ENCODE data around the gene PTPN18.
"Not testable (repeated sequence)": the region's sequence is repeated elsewhere in the genome, so short reads cannot be mapped to it uniquely, and the experiment has no call there.

PTPN18 gene

GRCh38 chr2:130381145-130381544 lies 25.3 kb downstream of the PTPN18 start:
- DNase-seq (ENCODE audit: low spot score), result no peak

DNA sequence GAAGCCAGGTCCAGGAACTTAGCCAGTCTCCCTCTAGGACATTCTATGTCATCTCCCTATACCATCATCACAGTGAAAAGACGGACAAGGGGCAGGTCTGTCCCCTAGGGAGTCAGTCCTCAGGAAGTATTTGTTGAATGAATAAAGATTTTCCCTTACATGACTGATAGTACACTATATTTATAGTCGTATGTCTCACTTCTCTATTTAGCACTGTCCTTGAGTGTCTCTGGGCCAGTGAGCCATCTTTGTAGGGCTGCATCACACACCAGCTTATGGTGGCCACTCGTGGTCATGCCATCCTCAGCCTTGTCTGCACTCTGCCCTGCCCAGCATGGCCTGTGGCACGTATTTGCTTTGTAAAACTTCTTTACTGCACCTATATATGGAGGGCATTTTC lies 25.8 kb downstream of the PTPN18 start:
- DNase-seq (ENCODE audit: low spot score), result no peak

- no peak for DNase-seq (ENCODE audit: low spot score)
Measured at GRCh38 chr2:130382313-130382917, 26.6 kb downstream of the PTPN18 start.

DNA sequence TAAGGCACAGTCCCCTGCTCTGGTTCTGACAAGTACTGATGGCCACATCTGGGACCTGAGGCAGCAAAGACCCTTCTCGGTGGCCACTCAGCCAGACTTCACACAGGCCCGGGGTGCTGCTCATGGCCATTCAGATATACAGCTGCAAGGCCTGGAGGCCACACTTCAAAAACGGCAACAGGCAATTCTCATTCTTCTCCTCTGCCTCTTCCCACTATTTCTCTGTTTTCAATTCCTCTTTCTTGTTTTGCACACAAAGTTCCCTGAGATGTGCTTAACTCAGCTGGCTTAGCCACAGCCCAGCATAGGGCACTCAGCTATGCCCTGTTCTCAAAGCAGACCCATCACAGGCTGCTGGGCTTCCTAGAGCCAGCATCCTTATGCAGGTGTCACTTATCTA lies 29.9 kb downstream of the PTPN18 start:
- DNase-seq (ENCODE audit: low spot score), result no peak

DNA sequence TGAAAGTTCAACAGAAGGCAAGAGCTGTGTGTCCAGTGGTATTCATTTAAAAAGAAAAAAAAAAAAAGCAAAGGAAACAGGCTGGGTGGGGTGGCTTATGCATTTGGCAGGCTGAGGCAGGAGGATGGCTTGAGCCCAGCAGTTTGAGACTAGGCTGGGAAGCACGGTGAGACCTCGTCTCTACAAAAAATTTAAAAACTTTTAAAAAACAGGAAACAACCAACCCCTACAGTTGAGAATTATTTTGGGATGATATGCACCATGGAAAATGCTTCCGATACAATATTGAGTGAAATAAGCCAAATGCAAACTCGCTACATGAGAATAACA lies 31.2 kb downstream of the PTPN18 start:
- DNase-seq (ENCODE audit: low spot score), result no peak

- no peak for DNase-seq (ENCODE audit: low spot score)
Measured at GRCh38 chr2:130387804-130388203, 31.9 kb downstream of the PTPN18 start.

GRCh38 chr2:130388221-130388907 lies 32.5 kb downstream of the PTPN18 start:
- DNase-seq (ENCODE audit: low spot score), result no peak

GRCh38 chr2:130389358-130389757 lies 33.5 kb downstream of the PTPN18 start:
- DNase-seq (ENCODE audit: low spot score), result no peak

- no peak for DNase-seq (ENCODE audit: low spot score)
Measured at GRCh38 chr2:130389783-130390182, 33.9 kb downstream of the PTPN18 start.

- no peak for DNase-seq (ENCODE audit: low spot score)
Measured at GRCh38 chr2:130390460-130391057, 34.7 kb downstream of the PTPN18 start.

- DNase-seq (ENCODE audit: low spot score), result peak; percentile 58
Measured at GRCh38 chr2:130391058-130391871, 35.4 kb downstream of the PTPN18 start.

GRCh38 chr2:130391872-130392670 lies 36.2 kb downstream of the PTPN18 start:
- DNase-seq (ENCODE audit: low spot score), result no peak

- no peak for DNase-seq (ENCODE audit: low spot score)
Measured at GRCh38 chr2:130393318-130393910, 37.6 kb downstream of the PTPN18 start.

- DNase-seq (ENCODE audit: low spot score), result not testable (repeated sequence)
Measured at GRCh38 chr2:130406280-130406679, 50.4 kb downstream of the PTPN18 start.

- not testable (repeated sequence) for DNase-seq (ENCODE audit: low spot score)
Measured at GRCh38 chr2:130416693-130417092, 60.8 kb downstream of the PTPN18 start.

GRCh38 chr2:130418845-130419244 lies 63.0 kb downstream of the PTPN18 start:
- not testable (repeated sequence) for DNase-seq (ENCODE audit: low spot score)
